Measurements from ENCODE around the gene PCDHB5.
"Not testable (repeated sequence)": the region's sequence is repeated elsewhere in the genome, so short reads cannot be mapped to it uniquely, and the experiment has no call there.

PCDHB5 gene

GRCh38 chr5:141123396-141124135 is 11.4 kb upstream of the PCDHB5 start:
- H3K4me1 ChIP-seq; H3K36me3 ChIP-seq (replicated peaks); DNase-seq (ENCODE audit: low spot score in 2 of 2); H3K4me3 ChIP-seq; H3K27me3 ChIP-seq (ENCODE audit: low read depth); in situ Hi-C loops (cut with MboI; ENCODE audit: low sequenced_read_pairs); H3K9me3 ChIP-seq: not testable (repeated sequence)

- H3K27me3 ChIP-seq (ENCODE audit: low read depth), result peaks cover 7% of the 10 kb centered on the region
- H3K36me3 ChIP-seq (replicated peaks), result no peaks in the 10 kb centered on the region
- DNase-seq (ENCODE audit: low spot score in 2 of 2), result peak in 1 of 2 experiments; percentile 37
- no peaks in the 10 kb centered on the region for H3K9me3 ChIP-seq
- H3K4me1 ChIP-seq, result no peaks in the 10 kb centered on the region
- in situ Hi-C loops (cut with MboI; ENCODE audit: low sequenced_read_pairs), result no loop called here
- no peak overlapping the region for H3K4me3 ChIP-seq
Observed at GRCh38 chr5:141127305-141127704, 7.7 kb upstream of the PCDHB5 start.

- H3K4me1 ChIP-seq, result no peaks in the 10 kb centered on the region
Observed at GRCh38 chr5:141135718-141136266, 786 bp downstream of the PCDHB5 start.

GRCh38 chr5:141137346-141137745 is 2.3 kb downstream of the PCDHB5 start:
- H3K36me3 ChIP-seq (replicated peaks); H3K9me3 ChIP-seq; H3K4me3 ChIP-seq; H3K27me3 ChIP-seq (ENCODE audit: low read depth); H3K4me1 ChIP-seq; DNase-seq (ENCODE audit: low spot score in 2 of 2); in situ Hi-C loops (cut with MboI; ENCODE audit: low sequenced_read_pairs): not testable (repeated sequence)

More at GRCh38 chr5:141135718-141136266, 786 bp downstream of the PCDHB5 start:
- Histone ChIP-seq H3K9me3 (no peaks in the 10 kb centered on the region), H3K4me3 (peak overlapping the region; percentile 33), H3K27me3 (ENCODE audit: low read depth) (no peaks in the 10 kb centered on the region), H3K36me3 (replicated peaks) (no peaks in the 10 kb centered on the region)
- in situ Hi-C loops (cut with MboI; ENCODE audit: low sequenced_read_pairs), result no loop called here
- DNase-seq (ENCODE audit: low spot score in 2 of 2), result no peak

GRCh38 chr5:141149812-141150211 is 14.8 kb downstream of the PCDHB5 start, which contains the start of gene PCDHB6:
TSS of gene PCDHB6 (plus strand) at chr5:141150057. CDS start at chr5:141150258, 201 bp downstream.
- in situ Hi-C loops (cut with MboI; ENCODE audit: low sequenced_read_pairs), result no loop called here
- 0 out of 2 replicates have a peak, but pooled peaks cover 5% of the 10 kb centered on the region for H3K27me3 ChIP-seq (ENCODE audit: low read depth)

GRCh38 chr5:141150224-141150992 is 15.4 kb downstream of the PCDHB5 start:
- H3K4me3 ChIP-seq, result no peak overlapping the region
- no peaks in the 10 kb centered on the region for H3K9me3 ChIP-seq
- H3K36me3 ChIP-seq (replicated peaks), result no peaks in the 10 kb centered on the region
- H3K4me1 ChIP-seq, result no peaks in the 10 kb centered on the region
- DNase-seq (ENCODE audit: low spot score in 2 of 2), result no peak
- H3K27me3 ChIP-seq (ENCODE audit: low read depth), result 0 out of 2 replicates have a peak, but pooled peaks cover 5% of the 10 kb centered on the region
- in situ Hi-C loops (cut with MboI; ENCODE audit: low sequenced_read_pairs), result no loop called here

More at GRCh38 chr5:141149812-141150211, 14.8 kb downstream of the PCDHB5 start, which contains the start of gene PCDHB6:
- H3K36me3 ChIP-seq (replicated peaks), result no peaks in the 10 kb centered on the region
- peak; percentile 20 to 57 for DNase-seq (ENCODE audit: low spot score in 2 of 2)
- no peaks in the 10 kb centered on the region for H3K4me1 ChIP-seq
- no peak within 1 kb of the TSS for H3K4me3 ChIP-seq
- H3K9me3 ChIP-seq, result no peaks in the 10 kb centered on the region

- no peaks in the 10 kb centered on the region for H3K9me3 ChIP-seq
- DNase-seq (ENCODE audit: low spot score in 2 of 2), result no peak
- H3K27me3 ChIP-seq (ENCODE audit: low read depth), result 0 out of 2 replicates have a peak, but pooled peaks cover 5% of the 10 kb centered on the region
- H3K4me1 ChIP-seq, result no peaks in the 10 kb centered on the region
- H3K36me3 ChIP-seq (replicated peaks), result no peaks in the 10 kb centered on the region
- H3K4me3 ChIP-seq, result no peak overlapping the region
- in situ Hi-C loops (cut with MboI; ENCODE audit: low sequenced_read_pairs), result no loop called here
Observed at GRCh38 chr5:141150993-141151325, 16.0 kb downstream of the PCDHB5 start.

- H3K36me3 ChIP-seq (replicated peaks); H3K4me1 ChIP-seq; H3K4me3 ChIP-seq; H3K9me3 ChIP-seq; H3K27me3 ChIP-seq (ENCODE audit: low read depth); DNase-seq (ENCODE audit: low spot score in 2 of 2); in situ Hi-C loops (cut with MboI; ENCODE audit: low sequenced_read_pairs): not testable (repeated sequence)
Observed at GRCh38 chr5:141151632-141152031, 16.6 kb downstream of the PCDHB5 start.

- H3K36me3 ChIP-seq (replicated peaks); H3K9me3 ChIP-seq; H3K27me3 ChIP-seq (ENCODE audit: low read depth); H3K4me3 ChIP-seq; in situ Hi-C loops (cut with MboI; ENCODE audit: low sequenced_read_pairs); H3K4me1 ChIP-seq; DNase-seq (ENCODE audit: low spot score in 2 of 2): not testable (repeated sequence)
Observed at GRCh38 chr5:141152096-141152495, 17.1 kb downstream of the PCDHB5 start.

GRCh38 chr5:141155540-141156374 is 20.8 kb downstream of the PCDHB5 start:
- DNase-seq (ENCODE audit: low spot score in 2 of 2), result peak in 1 of 2 experiments; percentile 18
- H3K27me3 ChIP-seq (ENCODE audit: low read depth), result no peaks in the 10 kb centered on the region
- no peaks in the 10 kb centered on the region for H3K4me1 ChIP-seq
- in situ Hi-C loops (cut with MboI; ENCODE audit: low sequenced_read_pairs), result no loop called here
- H3K9me3 ChIP-seq, result no peaks in the 10 kb centered on the region
- H3K4me3 ChIP-seq, result no peak overlapping the region
- no peaks in the 10 kb centered on the region for H3K36me3 ChIP-seq (replicated peaks)

GRCh38 chr5:141157356-141157755 is 22.4 kb downstream of the PCDHB5 start:
- H3K9me3 ChIP-seq; H3K36me3 ChIP-seq (replicated peaks); H3K27me3 ChIP-seq (ENCODE audit: low read depth); H3K4me1 ChIP-seq; H3K4me3 ChIP-seq; DNase-seq (ENCODE audit: low spot score in 2 of 2); in situ Hi-C loops (cut with MboI; ENCODE audit: low sequenced_read_pairs): not testable (repeated sequence)

GRCh38 chr5:141157901-141158300 is 22.9 kb downstream of the PCDHB5 start:
- H3K9me3 ChIP-seq; H3K36me3 ChIP-seq (replicated peaks); in situ Hi-C loops (cut with MboI; ENCODE audit: low sequenced_read_pairs); H3K4me1 ChIP-seq; DNase-seq (ENCODE audit: low spot score in 2 of 2); H3K4me3 ChIP-seq; H3K27me3 ChIP-seq (ENCODE audit: low read depth): not testable (repeated sequence)

- Histone ChIP-seq H3K36me3 (replicated peaks) (no peaks in the 10 kb centered on the region), H3K27me3 (ENCODE audit: low read depth) (no peaks in the 10 kb centered on the region), H3K4me1 (no peaks in the 10 kb centered on the region), H3K9me3 (no peaks in the 10 kb centered on the region), H3K4me3 (no peak within 1 kb of the TSS)
- in situ Hi-C loops (cut with MboI; ENCODE audit: low sequenced_read_pairs), result no loop called here
- peak; percentile 32 to 65 for DNase-seq (ENCODE audit: low spot score in 2 of 2)
Observed at GRCh38 chr5:141172381-141173204, 37.6 kb downstream of the PCDHB5 start, which contains the start of gene PCDHB7. TSS of gene PCDHB7 (plus strand) at chr5:141172644. CDS start at chr5:141172836, 192 bp downstream.
